ENCODE results near the gene ICA1.
"Not testable (repeated sequence)": the region's sequence is repeated elsewhere in the genome, so short reads cannot be mapped to it uniquely, and the experiment has no call there.

ICA1 gene

GRCh38 chr7:8263048-8263447 lies 1.1 kb upstream of the ICA1 start:
- DNase-seq: no peak

DNA sequence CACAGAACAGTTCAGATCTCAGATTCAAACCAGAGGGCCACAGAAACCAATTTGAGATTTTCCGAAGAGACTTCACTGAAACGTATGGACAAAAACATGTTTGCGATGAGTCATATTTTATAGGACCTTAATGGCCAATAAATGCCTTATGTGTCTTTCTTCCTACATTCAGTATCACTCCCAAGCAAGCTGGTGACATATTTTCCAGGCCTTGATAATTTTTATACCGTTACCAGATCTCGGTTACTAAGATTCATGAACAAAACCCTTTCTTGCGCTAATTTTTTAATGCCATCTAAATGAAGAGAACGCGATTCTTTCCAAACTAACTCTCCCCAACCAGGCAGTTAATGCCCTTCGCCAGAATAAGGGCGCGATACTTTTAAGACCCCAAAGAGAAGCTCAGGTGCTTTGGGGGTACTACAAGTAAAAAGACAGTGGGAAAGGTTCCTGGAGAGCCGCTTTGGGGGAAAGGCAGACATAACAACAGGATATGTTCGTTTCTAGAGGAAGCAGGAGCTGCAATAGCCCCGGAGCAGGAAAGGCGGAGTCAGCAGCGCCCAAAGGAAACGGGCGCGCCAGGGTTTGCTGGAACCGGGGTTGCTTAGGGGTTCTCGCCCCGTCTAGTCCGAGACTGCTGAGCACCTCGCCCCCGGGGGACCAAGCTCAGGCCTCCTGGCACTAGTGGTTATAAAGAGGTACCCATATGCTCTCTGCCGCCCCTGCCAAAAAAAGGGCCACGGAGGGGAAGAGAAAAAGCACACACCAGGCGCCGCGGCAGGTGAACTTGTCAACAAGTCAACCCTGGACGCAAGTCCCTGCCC lies 884 bp downstream of the ICA1 start:
- peak in 30 of 56 donors; percentile 1 to 57 (median 23) for DNase-seq

GRCh38 chr7:8259586-8260222 lies 2.3 kb downstream of the ICA1 start:
- DNase-seq: no peak

DNA sequence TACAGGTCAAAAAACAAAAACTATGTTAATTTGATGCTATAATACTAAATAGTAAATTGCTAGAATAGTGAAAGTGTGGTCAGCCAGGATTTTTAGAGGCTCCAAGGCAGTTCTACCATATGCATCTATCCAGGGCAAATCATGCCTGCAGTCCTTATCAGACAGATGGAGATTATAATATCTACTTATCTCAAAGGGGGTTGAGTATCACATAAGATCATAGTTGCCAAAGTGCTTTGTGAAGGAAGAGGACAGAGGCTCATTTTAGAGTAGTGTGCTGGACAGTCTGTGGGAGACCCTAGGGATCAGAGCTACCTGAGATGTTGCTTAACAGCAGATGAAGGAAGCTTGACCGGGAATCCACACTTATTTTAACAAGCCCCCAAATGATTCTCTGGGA lies 3.2 kb downstream of the ICA1 start:
- DNase-seq: no peak

DNA sequence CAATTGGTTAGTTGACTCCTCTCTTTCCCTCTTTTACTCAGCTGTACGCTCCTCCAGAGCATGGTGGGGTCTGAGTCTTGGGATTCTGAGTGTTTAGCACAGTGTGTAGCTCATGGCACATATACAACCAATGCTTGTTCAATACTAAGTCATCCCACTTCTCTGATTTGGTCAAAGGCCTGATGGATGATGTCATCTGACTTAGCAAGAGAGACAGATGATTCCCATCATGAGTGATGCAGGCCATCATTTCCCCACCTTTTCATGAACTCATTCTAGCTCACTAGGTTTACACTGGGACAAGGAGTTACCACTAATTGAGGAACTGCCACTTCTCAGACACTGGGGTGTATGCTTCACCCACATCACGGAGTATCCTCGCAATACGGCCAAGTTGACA lies 3.8 kb downstream of the ICA1 start:
- no peak for DNase-seq

DNA sequence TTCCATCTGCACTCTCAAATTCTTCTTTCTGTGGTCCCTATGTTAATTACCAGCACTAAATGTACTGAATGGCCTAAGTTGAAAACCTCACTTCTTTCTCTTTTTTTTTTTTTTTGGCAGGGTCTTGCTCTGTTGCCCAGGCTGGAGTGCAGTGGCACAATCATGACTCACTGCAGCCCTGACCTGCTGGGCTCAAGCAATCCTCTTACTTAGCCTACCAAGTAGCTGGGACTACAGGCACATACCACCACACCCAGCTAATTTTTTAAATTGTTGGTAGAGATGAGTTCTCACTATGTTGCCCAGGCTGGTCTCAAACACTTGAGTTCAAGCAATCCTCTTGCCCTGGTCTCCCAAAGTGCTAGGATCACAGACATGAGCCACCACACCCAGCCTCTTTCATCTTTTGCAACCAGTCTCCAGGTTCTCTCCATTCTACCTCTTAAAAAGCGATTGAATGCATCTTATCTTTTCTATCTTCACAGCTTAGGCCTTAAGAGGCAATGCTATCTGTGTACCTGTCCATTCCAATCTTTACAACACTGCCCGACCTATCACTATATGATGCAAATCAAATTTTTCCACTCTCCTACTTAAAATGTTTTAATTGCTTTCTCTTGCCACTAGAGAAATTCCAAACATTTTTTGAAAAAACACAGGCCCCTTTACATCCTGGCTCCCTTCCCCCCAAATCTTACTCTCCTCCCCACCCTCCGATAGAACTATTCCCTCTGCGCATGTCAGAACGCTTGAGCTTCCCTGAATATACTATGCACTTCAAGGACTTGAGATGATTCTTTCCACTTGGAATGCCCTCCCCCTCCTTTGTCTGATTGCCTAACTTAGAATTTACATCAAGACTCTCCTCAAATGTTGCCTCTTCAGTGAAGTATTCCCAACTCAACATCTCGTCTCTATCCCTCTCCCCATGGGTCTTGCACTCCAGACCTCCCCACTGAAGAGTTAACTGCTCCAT lies 6.0 kb downstream of the ICA1 start:
- no peak for DNase-seq

GRCh38 chr7:8254667-8255066 lies 7.3 kb downstream of the ICA1 start:
- no peak for DNase-seq

GRCh38 chr7:8254215-8254614 lies 7.8 kb downstream of the ICA1 start:
- no peak for DNase-seq

DNA sequence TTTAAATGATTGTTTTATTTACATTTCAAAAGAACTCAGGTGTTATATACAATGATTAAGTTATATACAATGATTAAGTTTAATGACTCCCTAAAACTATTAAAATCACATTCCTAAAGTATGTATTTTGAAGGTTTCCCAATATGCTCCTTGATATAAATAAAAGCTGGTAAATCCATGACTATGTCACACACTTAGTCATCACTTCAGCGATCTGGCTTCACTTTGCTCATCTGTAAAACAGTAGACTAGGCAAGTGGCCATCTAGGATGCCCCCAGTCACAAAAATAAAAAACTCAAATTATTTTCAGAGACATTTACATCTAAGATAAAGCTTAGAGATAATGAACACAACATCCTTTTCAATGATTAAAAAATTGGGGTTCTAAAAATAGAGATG lies 10.8 kb downstream of the ICA1 start:
- no peak for DNase-seq

- DNase-seq: no peak
Observed at GRCh38 chr7:8250547-8250946, 11.4 kb downstream of the ICA1 start.

DNA sequence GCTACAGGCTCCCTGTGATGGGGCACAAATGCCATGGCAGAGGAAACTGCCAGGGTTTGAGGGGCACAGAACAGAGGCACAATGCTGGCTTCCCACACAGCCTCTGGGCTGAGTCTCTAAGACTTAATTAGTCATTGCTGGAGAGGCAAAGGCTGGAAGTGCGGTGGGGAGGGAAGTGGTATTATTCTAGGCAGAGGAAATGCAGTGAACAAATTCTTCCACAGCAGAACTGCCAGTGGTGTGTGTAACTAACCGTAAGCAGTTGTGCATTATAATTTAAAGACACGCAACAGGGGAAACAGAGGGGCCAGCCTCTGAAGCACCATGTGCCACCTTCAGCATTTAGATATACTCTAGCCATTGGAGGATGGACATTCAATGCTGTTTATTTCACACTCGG lies 12.8 kb downstream of the ICA1 start:
- DNase-seq: no peak

DNA sequence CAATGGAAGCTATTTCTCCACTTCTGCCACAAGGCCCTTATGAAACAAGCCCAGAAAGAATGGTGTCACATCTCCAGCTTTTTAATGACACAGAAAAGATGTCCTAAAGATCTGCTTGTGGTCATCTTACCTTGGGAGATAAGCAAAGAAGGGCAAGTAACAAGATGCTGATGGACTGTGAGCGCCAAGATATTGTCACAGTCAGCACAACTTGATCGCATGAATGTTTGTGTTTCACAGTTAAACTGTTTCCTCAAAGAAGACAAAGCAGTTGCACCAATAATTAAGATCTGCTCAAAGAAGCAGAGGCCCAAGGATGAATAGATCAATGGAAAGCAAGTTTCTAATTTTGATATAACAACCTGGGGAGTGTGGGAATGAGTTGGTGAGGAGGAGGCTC lies 15.9 kb downstream of the ICA1 start:
- DNase-seq: no peak

DNA sequence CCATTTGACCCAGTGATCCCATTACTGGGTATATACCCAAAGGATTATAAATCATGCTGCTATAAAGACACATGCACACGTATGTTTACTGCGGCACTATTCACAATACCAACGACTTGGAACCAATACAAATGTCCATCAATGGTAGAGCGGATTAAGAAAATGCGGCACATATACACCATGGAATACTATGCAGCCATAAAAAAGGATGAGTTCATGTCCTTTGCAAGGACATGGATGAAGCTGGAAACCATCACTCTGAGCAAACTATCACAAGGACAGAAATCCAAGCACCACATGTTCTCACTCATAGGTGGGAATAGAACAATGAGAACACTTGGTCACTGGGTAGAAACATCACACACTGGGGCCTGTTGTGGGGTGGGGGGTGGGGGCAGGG lies 16.9 kb downstream of the ICA1 start:
- not testable (repeated sequence) for DNase-seq

DNA sequence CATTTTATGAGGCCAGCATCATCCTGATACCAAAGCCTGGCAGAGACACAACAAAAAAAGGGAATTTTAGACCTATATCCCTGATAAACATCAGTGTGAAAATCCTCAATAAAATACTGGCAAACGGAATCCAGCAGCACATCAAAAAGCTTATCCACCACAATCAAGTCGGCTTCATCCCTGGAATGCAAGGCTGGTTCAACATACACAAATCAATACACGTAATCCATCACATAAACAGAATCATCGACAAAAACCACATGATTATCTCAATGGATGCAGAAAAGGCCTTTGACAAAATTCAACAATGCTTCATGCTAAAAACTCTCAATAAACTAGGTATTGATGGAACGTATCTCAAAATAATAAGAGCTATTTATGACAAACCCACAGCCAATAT lies 18.9 kb downstream of the ICA1 start:
- DNase-seq: not testable (repeated sequence)

GRCh38 chr7:8239702-8240362 lies 22.1 kb downstream of the ICA1 start:
- DNase-seq: not testable (repeated sequence)

GRCh38 chr7:8236780-8237407 lies 25.1 kb downstream of the ICA1 start:
- DNase-seq: peak in 8 of 56 donors; percentile 4 to 30 (median 14)

DNA sequence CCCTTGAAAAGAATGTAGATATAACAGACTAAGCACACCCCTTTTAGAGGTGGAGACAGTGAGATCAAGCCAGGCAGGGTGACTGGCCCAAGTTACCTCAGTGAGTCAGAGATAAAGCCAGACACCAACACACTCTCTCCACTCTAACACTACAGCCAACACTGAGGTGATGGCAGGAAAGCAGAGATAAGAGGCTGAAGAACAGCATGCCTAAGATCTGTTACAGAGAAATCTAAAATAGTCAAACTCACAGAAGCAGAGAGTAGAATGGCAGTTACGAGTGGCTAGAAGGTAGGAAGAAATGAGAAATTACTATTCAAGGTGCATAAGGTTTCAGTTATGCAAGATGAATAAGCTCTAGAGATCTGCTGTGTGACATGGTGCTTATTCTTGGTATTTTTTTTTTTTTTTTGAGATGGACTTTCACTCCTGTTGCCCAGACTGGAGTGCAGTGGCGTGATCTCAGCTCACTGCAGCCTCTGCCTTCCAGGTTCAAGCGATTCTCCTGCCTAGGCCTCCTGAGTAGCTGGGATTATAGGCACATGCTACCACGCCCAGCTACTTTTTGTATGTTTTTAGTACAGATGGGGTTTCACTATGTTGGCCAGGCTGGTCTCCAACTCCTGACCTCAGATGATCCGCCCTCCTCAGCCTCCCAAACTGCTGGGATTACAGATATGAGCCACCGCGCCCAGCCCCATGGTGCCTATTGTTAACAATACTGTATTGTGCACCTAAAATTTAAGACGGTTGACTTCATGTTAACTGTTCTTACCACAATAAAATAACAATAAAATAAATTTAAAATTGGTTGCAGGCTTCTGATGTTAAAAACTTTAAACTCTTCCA lies 28.7 kb downstream of the ICA1 start:
- DNase-seq: no peak

DNA sequence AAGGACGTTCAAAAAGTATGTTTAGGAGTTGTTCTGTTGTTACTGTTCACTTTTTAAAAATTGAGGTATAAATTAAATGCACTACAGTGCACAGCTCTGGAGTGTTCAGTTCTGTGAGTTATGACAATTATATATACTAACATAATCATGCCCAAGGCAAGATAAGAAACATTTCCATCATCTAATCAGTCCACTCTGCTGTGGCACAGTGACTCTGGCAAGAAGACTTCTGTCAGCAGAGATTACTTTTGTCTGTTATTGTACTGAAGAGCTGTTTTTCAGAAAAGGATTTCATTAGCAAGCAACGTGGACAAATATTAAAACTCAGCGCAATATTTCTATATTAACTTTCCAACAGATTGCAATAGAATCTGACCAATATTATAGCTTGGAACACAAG lies 32.0 kb downstream of the ICA1 start:
- DNase-seq: no peak

DNA sequence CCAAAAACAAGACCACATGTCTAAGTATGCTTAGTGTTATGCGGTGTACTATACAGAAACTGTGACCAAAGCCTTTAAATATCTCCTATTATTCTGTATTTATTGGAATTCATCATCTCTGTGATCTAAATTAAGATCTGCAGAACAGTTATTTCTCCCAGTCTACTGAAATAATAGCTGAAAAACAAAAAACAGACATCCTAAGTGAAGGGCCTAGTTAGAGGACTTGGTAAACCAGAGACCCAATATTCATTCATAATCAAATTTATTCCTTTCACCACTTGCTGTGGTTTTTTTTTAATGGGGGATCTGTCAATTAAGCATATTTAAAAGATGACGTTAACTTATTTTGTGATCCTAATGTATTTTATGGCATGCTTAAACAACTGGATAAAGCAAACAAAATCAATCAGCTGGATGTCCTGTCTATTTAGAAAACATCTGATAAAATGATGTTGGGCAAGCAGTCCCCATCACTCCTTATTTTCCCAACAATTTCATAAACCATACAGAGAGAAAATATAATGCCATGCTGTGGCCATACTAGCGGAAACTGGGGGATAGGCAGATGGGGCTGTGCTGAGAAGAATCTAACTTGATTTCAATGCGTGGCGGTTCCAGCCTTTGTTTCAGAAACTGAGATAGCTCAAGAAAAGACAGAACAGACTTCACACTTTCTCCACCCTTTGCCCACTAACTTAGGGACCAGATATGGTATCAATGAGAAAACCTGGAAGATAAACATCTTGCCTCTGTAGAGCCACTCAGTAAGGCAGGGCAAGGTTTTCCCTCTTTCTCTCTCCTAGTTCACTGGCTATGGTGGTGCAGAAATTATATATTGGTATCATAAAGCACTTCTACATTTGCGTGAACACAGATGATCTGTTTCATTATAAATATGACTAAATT lies 32.9 kb downstream of the ICA1 start:
- DNase-seq: no peak
